H9 (cell line): Measurements from ENCODE around the gene SLIT2. TPM values are rescaled to one million over a fixed set of nuclear protein-coding genes. Genes with fewer than 3 reads are reported as not detected.

Source experiments
- DNase-seq: peaks from one replicate; pipeline ENCODE4 v3.0.0-alpha.2; 2017
- H2AFZ ChIP-seq: one replicate; pipeline ENCODE4 v1.6.1; 2013; ENCODE audit warnings: mild to moderate bottlenecking, low read length, control low read depth, moderate library complexity
- H2AK5ac ChIP-seq: 2 replicates; pipeline ENCODE4 v1.6.1; 2013; ENCODE audit warnings: low read length, control low read depth, mixed read lengths; ENCODE audit not compliant: insufficient read length
- H2BK120ac ChIP-seq: one replicate; pipeline ENCODE4 v1.6.1; 2013; ENCODE audit warnings: low read depth, mild to moderate bottlenecking, low read length, control low read depth, inconsistent platforms; ENCODE audit not compliant: poor library complexity, severe bottlenecking
- H2BK12ac ChIP-seq: 2 replicates; pipeline ENCODE4 v1.6.1; 2013; ENCODE audit warnings: low read length, control low read depth, mixed read lengths, low read depth; ENCODE audit not compliant: insufficient read length
- H2BK15ac ChIP-seq: 2 replicates; pipeline ENCODE4 v1.6.1; 2013; ENCODE audit warnings: low read depth, low read length, control low read depth
- H2BK20ac ChIP-seq: one replicate; pipeline ENCODE4 v1.6.1; 2013; ENCODE audit warnings: low read depth, mild to moderate bottlenecking, low read length, control low read depth, inconsistent platforms; ENCODE audit not compliant: poor library complexity, severe bottlenecking
- H2BK5ac ChIP-seq: 2 replicates; pipeline ENCODE4 v1.6.1; 2013; ENCODE audit warnings: low read length, control low read depth, mixed read lengths; ENCODE audit not compliant: insufficient read length
- H3K14ac ChIP-seq: 2 replicates; pipeline ENCODE4 v1.6.1; 2013; ENCODE audit warnings: low read length, control low read depth; ENCODE audit not compliant: insufficient read depth
- H3K18ac ChIP-seq: 2 replicates; pipeline ENCODE4 v1.6.1; 2013; ENCODE audit warnings: low read depth, mild to moderate bottlenecking, mixed read lengths, low read length, control low read depth; ENCODE audit not compliant: insufficient read length
- H3K23ac ChIP-seq: 2 replicates; pipeline ENCODE4 v1.6.1; 2013; ENCODE audit warnings: low read length, control low read depth, mixed read lengths, low read depth; ENCODE audit not compliant: insufficient read length
- H3K23me2 ChIP-seq: 2 replicates; pipeline ENCODE4 v1.6.1; 2013; ENCODE audit warnings: low read depth, mild to moderate bottlenecking, mixed read lengths, low read length, control low read depth; ENCODE audit not compliant: insufficient read length, poor library complexity, severe bottlenecking
- H3K27ac ChIP-seq: 2 replicates; pipeline ENCODE4 v1.5.1; 2013; ENCODE audit warnings: low read length, control low read depth, mixed read lengths, low read depth; ENCODE audit not compliant: insufficient read length
- H3K27me3 ChIP-seq: 2 replicates; pipeline ENCODE4 v1.6.1; 2013; ENCODE audit warnings: low read length, control low read depth, inconsistent platforms; ENCODE audit not compliant: insufficient read depth
- H3K4ac ChIP-seq: 2 replicates; pipeline ENCODE4 v1.6.1; 2013; ENCODE audit warnings: low read depth, mild to moderate bottlenecking, control low read depth, inconsistent platforms, low read length, moderate library complexity
- H3K4me1 ChIP-seq: 2 replicates; pipeline ENCODE4 v1.6.1; 2013; ENCODE audit warnings: low read length, control low read depth, inconsistent platforms; ENCODE audit not compliant: insufficient read depth
- H3K4me2 ChIP-seq: 2 replicates; pipeline ENCODE4 v1.6.1; 2013; ENCODE audit warnings: low read length, control low read depth, mixed read lengths; ENCODE audit not compliant: insufficient read length, insufficient read depth
- H3K56ac ChIP-seq: 2 replicates; pipeline ENCODE4 v1.6.1; 2013; ENCODE audit warnings: low read depth, mild to moderate bottlenecking, mixed read lengths, low read length, control low read depth; ENCODE audit not compliant: insufficient read length
- H3K79me1 ChIP-seq: 2 replicates; pipeline ENCODE4 v1.6.1; 2013; ENCODE audit warnings: low read depth, mild to moderate bottlenecking, moderate library complexity, low read length, control low read depth, inconsistent platforms; ENCODE audit not compliant: insufficient read depth, poor library complexity, severe bottlenecking
- H3K79me2 ChIP-seq: 2 replicates; pipeline ENCODE4 v1.6.1; 2013; ENCODE audit warnings: low read length, control low read depth, inconsistent platforms; ENCODE audit not compliant: insufficient read depth
- H3K9ac ChIP-seq: 2 replicates; pipeline ENCODE4 v1.6.1; 2013; ENCODE audit warnings: low read length, control low read depth, mixed read lengths; ENCODE audit not compliant: insufficient read length; ENCODE audit errors: extremely low read depth
- H3K9me3 ChIP-seq: one replicate; pipeline ENCODE4 v1.6.1; 2013; ENCODE audit warnings: low read depth, low read length, inconsistent platforms; ENCODE audit not compliant: control insufficient read depth
- H3T11ph ChIP-seq: one replicate; pipeline ENCODE4 v1.6.1; 2013; ENCODE audit warnings: mild to moderate bottlenecking, low read length, control low read depth, inconsistent platforms
- H4K20me1 ChIP-seq: one replicate; pipeline ENCODE4 v1.6.1; 2013; ENCODE audit not compliant: control insufficient read depth, insufficient read length, insufficient read depth
- H4K5ac ChIP-seq: 2 replicates; pipeline ENCODE4 v1.6.1; 2013; ENCODE audit warnings: low read depth, mild to moderate bottlenecking, mixed read lengths, low read length, control low read depth; ENCODE audit not compliant: insufficient read length
- H4K8ac ChIP-seq: replicated peaks from 2 replicates; pipeline ENCODE4 v1.6.1; 2013; ENCODE audit warnings: low read length, control low read depth, mixed read lengths, low read depth; ENCODE audit not compliant: insufficient read length
- H4K91ac ChIP-seq: 2 replicates; pipeline ENCODE4 v1.6.1; 2013; ENCODE audit warnings: low read depth, mild to moderate bottlenecking, moderate library complexity, mixed read lengths, low read length, control low read depth; ENCODE audit not compliant: insufficient read length
- H3K27ac Mint-ChIP-seq, 3 experiments: 2 replicates in 2 of 3; 3 replicates in 1 of 3; pipeline ENCODE4 v1.8.0; 2020 to 2021; ENCODE audit warnings: mixed read lengths in 3 of 3, mild to moderate bottlenecking in 1 of 3, moderate library complexity in 1 of 3
- H3K27me3 Mint-ChIP-seq: 2 replicates; pipeline ENCODE4 v1.8.0; 2021; ENCODE audit warnings: low read depth, mild to moderate bottlenecking, moderate library complexity, mixed read lengths
- H3K36me3 Mint-ChIP-seq, 3 experiments: 2 replicates in 2 of 3; 3 replicates in 1 of 3; pipeline ENCODE4 v1.8.0; 2020 to 2021; ENCODE audit warnings: low read depth in 3 of 3, mixed read lengths in 3 of 3; ENCODE audit not compliant: insufficient read depth in 1 of 3
- H3K4me1 Mint-ChIP-seq, 2 experiments: 2 replicates each; pipeline ENCODE4 v1.8.0; 2020; ENCODE audit warnings: mixed read lengths in 2 of 2
- H3K4me3 Mint-ChIP-seq, 2 experiments: 2 replicates in 1 of 2; 3 replicates in 1 of 2; pipeline ENCODE4 v1.8.0; 2020 to 2021; ENCODE audit warnings: mild to moderate bottlenecking in 2 of 2, mixed read lengths in 2 of 2, moderate library complexity in 1 of 2
- H3K9me3 Mint-ChIP-seq, 2 experiments: 2 replicates in 1 of 2; 3 replicates in 1 of 2; pipeline ENCODE4 v1.8.0; 2020; ENCODE audit warnings: mild to moderate bottlenecking in 2 of 2, mixed read lengths in 2 of 2, moderate library complexity in 1 of 2
- CTCF ChIP-seq: fragments of 200-600 bp; sonication (generic); conservative IDR thresholded peaks from 3 replicates; pipeline ENCODE4 v1.8.0; 2021; ENCODE audit warnings: antibody characterized with exemption, mild to moderate bottlenecking
- total RNA-seq: library from RNA; stranded (reverse); gene quantifications from 2 replicates; pipeline ENCODE4 v1.2.1, GENCODE V29; 2021

Gene SLIT2
- total RNA-seq, 1 experiment from 2014 or later = 1.3 TPM

- no peak overlapping the region for H4K8ac ChIP-seq
- Mint-ChIP-seq H3K27ac (no peak overlapping the region), H3K27me3 (no peaks in the 10 kb centered on the region), H3K9me3 (no peaks in the 10 kb centered on the region), H3K4me1 (peaks cover 2 to 6% of the 10 kb centered on the region in 2 experiments), H3K36me3 (no peaks in the 10 kb centered on the region), H3K4me3 (no peak overlapping the region)
- no peak for TF ChIP-seq CTCF
- H4K20me1 ChIP-seq = no peaks in the 10 kb centered on the region
- H2BK15ac ChIP-seq = no peak overlapping the region
- no peaks in the 10 kb centered on the region for H3K23me2 ChIP-seq
- H3K79me1 ChIP-seq = no peaks in the 10 kb centered on the region
- no peak overlapping the region for H3K9ac ChIP-seq
- H2AFZ ChIP-seq = no peak overlapping the region
- DNase-seq = no peak
- H3K9me3 ChIP-seq = no peaks in the 10 kb centered on the region
- H3K14ac ChIP-seq = no peak overlapping the region
- no peak overlapping the region for H3K56ac ChIP-seq
- no peak overlapping the region for H2BK12ac ChIP-seq
- no peak overlapping the region for H3K4me2 ChIP-seq
- no peak overlapping the region for H3K27ac ChIP-seq
- H4K91ac ChIP-seq = no peak overlapping the region
- no peak overlapping the region for H2AK5ac ChIP-seq
- no peak overlapping the region for H2BK5ac ChIP-seq
- no peaks in the 10 kb centered on the region for H3K4me1 ChIP-seq
- no peak overlapping the region for H3K18ac ChIP-seq
- no peak overlapping the region for H3K4ac ChIP-seq
- no peaks in the 10 kb centered on the region for H3K27me3 ChIP-seq
- no peak overlapping the region for H4K5ac ChIP-seq
- H3K23ac ChIP-seq = no peak overlapping the region
- H3T11ph ChIP-seq = no peak overlapping the region
- H2BK120ac ChIP-seq = no peak overlapping the region
- H2BK20ac ChIP-seq = no peak overlapping the region
- no peaks in the 10 kb centered on the region for H3K79me2 ChIP-seq
These were observed 16.3 kb downstream of the SLIT2 start for GRCh38 chr4:20268028-20268427.
